SKM-1 (cell line): Measurements from ENCODE around the gene IPO9.

ENCODE experiments used
- DNase-seq: peaks from one replicate; lab custom pipeline; 2025; ENCODE audit not compliant: unreplicated experiment; lab: John Stamatoyannopoulos, UW

IPO9 gene

DNA sequence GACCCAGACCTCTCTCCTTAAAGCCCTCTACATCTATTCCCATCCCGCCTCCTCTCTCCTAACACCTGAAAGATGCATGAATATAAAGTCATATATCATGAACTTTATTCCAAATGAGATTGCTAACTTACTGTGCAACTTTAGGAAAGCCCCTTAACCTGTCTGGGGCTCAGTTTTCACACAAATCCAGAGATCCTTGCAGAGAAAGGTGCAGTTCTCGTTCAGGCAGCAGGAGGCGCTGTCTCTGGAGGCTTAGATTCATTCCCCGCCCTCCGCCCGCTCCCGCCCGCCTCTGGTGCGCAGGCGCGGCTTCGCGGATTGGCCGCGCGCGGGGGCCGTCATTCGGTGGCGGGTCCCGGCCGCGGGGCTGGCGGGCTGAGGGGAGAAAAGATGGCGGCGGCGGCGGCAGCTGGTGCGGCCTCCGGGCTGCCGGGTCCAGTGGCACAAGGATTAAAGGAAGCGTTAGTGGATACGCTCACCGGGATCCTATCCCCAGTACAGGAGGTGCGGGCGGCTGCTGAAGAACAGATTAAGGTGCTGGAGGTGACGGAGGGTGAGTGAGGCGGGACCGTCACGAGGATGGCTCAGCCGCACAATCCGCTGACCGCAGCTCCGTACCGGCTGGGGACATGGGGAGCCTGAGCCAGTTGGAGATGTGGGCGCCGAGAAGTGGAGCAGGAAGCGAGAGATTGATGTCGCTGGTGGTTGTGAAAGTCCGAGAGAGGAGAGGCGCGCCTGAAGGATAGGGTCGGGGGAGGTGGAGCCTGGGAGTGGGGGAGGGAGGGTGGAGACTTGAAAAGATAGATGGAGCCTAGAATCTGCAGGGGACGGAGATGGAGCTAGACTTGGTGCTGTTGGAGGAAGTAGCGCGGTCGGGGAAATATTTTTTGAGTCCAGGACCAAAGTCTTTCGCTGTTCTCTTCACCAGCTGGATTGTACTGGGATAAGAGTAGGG, at the start of gene IPO9:
Gene IPO9, plus strand, starts transcription at position 338 of the 955 bp plus-strand sequence. Its CDS starts 53 bp downstream, at position 391.
- DNase-seq = peak; percentile 93

DNA sequence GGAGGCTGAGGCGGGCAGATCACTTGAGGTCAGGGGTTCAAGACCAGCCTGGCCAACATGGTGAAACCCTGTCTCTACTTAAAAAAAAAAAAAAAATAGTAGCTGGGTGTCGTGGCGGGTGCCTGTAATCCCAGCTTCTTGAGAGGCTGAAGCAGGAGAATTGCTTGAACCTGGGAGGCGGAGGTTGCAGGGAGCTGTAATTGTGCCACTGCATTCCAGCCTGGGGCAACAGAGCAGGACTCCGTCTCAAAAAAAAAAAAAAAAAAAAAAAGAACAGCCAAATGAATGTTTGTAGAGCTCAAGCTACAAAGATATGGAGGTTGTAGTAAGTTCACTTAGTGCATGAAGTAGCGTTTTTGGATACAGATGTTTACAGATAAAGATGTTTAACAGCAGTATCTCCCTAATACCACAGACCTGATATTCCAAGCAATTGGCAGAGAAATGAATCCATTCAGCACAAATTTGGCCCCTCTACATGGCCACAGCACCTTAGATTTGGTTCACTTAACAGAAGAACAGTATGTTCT, 49.5 kb upstream of the IPO9 start:
- DNase-seq = no peak

DNA sequence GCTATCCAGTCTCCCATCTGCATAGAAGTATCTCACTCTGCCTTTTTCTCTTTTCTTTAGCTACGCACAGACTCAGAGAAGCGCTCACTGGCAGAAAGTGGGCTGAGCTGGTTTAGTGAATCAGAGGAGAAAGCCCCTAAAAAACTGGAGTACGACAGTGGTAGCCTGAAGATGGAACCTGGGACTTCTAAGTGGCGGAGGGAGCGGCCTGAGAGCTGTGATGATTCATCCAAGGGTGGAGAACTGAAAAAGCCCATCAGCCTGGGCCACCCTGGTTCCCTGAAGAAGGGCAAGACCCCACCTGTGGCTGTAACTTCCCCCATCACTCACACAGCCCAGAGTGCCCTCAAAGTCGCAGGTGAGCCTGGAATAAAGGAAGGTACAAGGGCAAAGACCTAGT, 48.0 kb upstream of the IPO9 start:
- DNase-seq = no peak

DNA sequence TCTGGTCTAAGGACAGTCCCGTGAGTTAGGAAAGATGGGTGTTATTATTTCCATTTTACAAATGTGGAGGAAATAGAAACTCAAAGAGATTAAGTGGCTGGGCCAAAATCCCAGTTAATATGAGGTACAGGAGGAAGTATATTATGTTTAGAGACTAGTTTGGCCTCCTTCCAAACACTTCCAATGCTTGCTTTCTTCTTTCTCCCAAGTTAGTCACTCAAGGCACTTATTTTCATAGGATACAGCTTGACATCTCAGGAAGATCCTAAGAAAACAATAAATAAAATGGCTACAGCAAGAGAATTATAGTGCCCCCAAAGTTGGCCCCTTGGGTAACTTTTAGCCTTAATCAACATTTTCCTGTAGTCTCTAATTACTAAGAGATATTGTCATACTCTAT, 47.5 kb upstream of the IPO9 start:
- no peak for DNase-seq

DNA sequence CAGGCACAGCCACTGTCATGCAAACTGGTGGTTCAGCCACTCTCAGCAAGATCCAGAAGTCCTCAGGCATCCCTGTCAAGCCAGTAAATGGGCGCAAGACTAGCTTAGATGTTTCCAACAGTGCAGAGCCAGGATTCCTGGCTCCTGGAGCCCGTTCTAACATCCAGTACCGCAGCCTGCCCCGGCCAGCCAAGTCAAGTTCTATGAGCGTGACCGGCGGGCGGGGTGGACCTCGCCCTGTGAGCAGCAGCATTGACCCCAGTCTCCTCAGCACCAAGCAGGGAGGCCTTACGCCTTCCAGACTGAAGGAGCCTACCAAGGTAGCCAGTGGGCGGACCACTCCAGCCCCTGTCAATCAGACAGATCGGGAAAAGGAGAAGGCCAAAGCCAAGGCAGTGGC, 46.6 kb upstream of the IPO9 start:
- DNase-seq = no peak

DNA sequence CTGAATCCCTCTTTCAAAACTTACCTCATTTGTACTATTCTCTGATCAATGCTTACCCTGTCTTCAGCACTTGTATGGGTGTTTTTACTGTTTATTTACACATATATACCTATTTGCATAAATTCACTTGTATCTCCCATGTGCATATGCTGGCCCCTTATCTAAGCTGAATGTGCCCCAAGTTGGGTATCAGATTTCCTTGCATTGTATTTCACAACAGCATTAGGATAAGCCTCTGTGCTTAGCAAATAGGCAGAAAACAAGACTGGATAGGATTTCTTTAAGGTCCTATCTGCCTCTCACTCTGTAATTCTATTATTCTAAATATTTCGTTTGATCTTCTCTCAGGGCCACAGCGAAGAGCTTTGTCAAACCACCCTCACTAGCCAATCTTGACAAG, 45.9 kb upstream of the IPO9 start:
- DNase-seq = no peak

DNA sequence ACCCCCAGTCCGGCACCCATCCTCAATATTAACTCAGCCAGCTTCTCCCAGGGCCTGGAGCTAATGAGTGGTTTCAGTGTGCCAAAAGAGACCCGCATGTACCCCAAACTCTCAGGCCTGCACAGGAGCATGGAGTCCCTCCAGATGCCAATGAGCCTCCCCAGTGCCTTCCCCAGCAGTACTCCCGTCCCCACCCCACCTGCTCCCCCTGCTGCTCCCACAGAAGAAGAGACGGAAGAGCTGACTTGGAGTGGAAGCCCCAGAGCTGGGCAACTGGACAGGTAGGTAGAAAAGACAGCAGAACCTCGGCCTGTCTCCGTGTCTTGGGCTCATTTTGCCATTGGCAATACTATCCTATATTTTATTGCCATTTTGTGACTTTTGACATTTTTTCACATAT, 45.4 kb upstream of the IPO9 start:
- no peak for DNase-seq

DNA sequence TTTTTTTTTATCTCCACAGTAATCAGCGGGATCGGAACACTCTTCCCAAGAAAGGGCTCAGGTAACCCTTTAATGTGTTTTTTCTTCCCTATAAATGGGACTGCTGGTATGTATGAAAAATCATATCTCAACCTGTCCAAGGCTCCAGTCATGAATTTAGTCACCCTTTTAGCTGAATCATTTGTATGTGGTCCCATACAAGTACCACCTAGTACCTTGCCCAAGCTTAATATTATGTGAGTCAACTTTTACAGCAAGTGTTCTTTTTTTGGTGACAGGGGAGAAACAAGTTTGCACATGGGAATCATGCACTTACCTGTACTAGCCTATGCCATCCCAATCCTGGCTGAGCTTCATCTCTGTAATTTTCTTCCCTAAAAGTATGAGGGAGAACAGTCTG, 43.7 kb upstream of the IPO9 start:
- no peak for DNase-seq

DNA sequence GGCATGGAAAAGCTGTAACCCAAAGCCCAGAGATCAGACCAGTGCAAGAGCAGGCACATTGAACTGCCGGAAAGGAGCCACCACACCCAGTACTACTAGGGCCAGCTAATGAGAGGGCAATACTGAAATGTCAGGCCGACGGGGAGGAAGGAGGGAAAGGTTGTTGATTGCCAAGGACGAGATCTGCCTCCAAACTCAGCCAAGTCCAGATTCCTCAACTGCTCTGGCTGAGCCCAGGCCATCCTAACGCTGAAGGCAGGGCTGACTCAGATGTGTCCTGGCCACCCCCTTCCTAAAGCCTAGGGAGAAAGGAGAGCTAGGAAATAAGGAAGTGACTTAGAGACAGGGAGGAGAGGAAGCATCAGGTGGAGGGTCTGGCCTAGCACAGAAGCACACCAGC, 42.1 kb upstream of the IPO9 start:
- no peak for DNase-seq

DNA sequence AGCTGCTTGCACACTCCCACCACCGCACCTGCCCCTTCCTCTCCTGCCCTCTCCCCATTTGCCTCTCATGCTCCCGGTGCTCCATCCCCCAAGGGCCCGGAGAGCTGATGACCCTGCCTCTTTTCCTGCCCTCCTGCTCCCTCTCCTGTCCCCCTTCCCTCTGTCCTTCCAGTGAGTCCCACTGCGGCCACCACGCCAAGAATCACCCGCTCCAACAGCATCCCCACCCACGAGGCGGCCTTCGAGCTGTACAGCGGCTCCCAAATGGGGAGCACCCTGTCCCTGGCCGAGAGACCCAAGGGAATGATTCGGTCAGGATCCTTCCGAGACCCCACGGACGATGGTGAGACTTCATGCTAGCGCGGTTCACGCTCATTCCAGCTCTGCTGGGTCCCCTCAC, 40.7 kb upstream of the IPO9 start:
- DNase-seq = no peak

DNA sequence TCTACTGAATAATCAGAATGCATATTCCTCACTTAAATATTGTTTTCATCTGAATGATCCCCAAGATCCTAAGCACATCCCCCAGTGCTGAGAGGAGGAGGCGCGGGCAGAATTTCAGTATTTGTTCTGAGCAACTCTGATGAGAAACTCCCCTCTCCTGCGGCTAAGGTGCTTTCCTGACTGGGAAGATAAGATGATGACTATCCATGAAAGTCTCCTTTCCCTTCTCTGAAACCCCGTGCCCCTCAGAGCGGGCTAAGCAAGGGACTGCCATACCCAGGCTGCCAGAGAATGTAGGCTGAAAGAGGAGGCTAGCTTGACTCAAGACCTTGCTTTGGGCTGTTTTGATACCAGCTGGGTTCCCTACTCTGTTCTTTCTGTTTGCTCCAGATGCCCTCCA, 39.7 kb upstream of the IPO9 start:
- DNase-seq = no peak

DNA sequence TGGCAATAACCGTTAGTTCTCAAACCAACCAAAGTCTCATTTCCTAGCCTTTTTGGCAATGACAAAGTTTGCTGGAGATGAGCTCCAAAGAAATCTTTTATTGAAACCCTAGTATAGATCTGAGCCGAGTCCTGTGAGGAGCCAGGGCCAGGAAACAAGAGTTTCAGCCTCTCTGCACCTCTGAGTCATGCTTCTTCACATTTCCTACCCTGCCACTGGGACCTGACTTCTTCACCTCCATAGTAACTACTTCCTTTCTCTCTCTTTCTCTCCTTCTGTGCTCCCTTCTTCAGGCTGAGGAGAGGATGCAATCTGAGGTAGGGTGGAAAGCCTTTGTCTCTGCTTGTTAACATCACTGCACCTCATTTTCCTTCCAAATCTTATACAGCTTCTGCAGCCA, 38.7 kb upstream of the IPO9 start:
- no peak for DNase-seq

DNA sequence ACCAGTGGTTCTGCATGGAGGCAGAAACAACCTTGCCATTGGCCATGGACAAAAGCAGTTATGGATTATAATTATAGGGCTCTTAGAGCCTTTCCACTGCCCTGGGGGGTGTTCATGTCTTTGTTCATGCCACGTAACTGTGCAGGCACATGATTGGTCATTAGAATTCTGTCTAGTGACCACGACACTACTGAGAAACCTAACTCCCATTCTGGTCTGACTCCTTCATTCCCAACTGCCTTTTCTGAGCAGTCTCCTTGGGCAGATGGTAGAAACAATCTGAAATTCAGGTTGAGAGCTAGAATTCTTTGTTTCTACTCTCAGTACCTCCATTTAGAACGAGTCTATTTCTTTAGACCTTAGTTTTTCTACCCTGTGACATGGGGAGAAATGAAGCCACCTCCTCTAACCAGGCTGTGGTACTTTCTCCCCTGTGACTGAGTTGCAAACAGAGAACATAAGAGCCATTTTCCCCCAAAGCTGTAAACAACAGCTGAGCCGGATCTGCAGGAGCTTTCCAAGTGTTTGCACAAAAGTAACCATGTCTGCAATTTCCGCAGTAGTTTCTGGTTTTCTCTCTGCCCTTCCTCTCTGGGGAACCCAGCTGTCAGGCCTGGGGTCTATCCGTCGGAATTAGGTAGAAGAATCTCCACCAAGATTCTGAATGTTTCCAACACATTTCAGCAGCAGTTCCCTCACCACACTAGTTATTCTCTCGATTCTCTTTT, 37.7 kb upstream of the IPO9 start:
- DNase-seq = no peak

DNA sequence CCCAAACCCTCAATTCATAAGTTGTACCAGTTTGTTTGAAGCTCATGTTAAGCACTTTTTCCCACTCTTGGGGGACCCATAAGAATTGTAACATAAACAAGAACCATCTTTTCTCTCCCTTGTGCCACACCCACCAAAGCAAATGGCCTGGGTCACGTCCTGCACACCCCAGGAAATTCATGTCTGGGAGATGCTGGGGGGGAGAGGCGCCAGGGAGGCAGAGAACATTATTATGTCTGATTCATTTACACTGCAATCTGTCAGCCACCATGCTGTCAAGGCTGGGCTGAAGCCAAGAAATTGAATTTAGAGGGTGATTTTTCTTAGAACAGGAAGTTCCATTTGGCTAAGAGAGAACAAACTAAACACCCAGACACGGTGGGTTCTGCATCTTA, 37.2 kb upstream of the IPO9 start:
- no peak for DNase-seq

DNA sequence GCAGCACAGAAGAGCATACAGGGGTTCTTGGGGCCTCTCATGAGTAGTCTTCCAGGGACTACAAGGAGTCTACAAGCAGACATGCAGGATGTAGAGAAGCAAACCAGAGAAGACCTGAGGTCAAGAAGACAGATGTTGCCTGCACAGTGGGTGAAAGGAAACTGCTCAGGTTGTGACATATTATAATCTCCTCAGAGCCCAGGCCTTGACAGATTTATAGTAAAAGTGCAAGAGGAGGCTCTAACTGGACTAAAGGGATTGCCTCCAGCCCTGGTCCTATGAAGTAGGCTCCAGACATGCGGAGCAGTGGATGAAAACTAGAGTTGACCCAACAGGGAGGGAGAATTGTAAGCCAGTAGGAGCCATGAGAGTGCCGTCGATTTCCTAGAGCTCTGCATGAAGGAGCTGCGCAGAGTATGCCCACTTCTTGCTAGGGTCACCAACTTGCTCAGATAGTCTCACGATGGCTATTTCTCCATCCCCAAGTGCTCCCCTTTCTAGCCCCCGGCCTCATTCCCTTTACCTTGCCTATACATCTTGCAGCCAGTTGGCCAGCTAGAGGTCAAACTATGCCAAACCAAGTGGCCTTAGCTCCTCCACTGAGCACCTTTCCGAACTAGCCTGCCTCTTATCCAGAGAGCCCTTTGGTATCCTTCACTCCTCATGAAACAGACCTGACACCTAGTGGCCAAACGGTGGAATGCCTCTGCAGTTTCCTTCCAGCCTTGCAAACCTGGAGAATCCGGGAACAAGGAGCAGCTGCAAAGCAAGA, 36.2 kb upstream of the IPO9 start:
- peak; percentile 79 for DNase-seq

DNA sequence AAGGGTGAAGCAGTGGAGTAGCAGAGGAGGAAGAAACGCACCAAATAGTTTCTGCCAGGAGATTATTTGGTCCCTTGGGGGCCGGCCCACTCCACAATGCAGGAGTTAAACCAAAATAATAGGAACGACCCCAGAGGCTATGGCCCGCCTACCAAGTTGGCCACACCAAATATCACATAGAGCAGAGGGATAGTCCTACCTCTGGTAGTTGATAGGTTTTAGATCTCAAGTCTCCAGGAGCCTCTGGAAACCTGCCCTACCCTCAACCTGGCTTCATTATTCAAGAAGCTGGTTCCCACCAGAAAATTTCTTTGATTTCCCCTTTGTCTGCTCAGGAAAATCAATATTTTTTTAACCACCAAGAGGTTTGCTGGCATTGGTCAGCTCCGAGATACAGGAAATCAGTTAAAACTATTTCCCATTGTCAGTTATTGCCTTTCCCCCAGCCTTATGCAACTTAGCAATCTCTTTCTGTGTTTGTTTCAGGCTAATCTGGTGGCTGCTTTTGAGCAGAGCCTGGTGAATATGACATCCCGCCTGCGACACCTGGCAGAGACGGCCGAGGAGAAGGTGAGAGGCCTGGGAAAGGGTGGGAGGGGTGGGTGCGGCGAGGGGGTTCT, 35.5 kb upstream of the IPO9 start:
- DNase-seq = no peak

DNA sequence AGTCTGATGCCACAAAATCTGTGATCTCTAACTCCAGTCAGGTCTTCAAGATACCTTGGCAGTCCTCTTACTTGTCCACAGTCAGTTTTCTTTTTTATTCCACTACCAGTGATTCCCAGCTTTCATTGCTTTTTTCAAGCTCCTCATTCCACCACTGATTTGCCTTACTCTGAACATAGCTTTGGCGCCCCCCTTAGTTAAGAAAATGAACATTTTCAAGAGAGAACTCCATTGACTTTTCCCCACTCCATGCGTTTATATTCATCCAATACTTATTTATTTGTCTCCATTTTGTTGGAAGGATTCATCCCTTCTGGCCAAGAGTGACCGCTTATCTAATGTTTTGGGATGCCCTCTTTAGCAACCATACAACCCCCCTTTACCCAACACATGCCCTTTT, 33.9 kb upstream of the IPO9 start:
- peak; percentile 33 for DNase-seq

DNA sequence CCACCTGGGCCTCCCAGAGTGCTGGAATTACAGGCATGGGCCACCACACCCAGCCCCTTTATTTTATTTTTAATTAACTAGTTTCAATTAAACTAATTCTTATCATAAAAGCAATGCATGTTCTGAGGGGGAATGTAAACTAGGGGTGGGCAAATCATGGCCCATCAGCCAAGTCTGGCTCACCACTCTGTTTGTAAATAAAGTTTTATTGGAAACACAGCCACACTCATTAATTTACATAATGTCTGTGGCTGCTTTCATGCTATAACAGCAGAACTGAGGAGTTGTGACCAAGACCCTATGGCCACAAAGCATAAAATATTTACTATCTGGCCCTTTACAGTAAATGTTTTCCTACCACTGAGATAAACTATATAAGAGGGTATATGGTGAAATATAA, 28.7 kb upstream of the IPO9 start:
- no peak for DNase-seq

DNA sequence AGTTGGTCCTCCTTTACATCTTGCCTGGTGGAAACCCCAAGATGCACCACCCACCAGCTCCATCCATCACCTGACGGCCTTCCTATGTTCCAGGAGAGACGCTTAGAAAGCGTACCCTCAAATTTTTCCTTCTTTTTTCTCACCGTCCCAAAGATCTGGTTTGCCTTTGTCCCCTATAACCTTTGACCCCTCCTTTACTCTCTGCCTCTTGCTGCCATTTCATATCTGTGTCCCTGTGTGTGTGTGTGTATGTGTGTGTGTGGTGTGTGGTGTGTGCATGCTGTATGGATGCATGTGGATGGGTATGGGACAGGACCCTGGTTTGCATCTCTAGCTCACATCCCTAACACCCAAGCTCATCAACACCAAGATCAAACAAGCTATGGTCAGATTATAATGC, 22.2 kb upstream of the IPO9 start:
- DNase-seq = no peak

DNA sequence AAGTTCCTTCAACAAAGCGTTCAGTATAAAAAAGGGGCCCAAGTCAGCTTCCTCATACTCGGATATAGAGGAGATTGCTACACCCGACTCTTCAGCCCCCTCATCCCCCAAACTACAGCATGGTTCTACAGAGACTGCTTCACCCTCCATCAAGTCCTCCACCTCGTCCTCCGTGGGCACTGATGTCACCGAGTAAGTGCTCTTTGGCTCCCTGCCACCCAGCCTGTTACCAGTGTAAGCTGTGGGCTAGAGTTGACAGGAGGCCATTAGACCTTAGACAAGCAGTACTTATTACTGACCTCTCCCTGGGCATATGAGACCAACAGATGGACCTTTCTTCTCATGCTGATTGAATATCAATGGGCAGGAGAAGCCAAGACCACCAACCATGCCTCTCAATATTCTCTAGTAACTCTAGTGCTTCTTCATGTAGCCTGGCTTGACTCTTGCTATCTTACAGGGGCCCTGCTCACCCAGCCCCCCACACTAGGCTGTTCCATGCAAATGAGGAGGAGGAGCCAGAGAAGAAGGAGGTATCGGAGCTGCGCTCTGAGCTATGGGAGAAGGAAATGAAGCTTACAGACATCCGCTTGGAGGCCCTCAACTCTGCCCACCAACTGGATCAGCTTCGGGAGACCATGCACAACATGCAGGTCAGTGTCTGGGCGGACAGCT, 20.9 kb upstream of the IPO9 start:
- no peak for DNase-seq
